Measurements from ENCODE around the gene UBA3. TPM values are rescaled to one million over a fixed set of nuclear protein-coding genes. Genes with fewer than 3 reads are reported as not detected.

Gene UBA3
- total and polyA plus RNA-seq, 2 of the 13 experiments (the other 11 are each of a cell fraction or from before 2014, with no cell fraction given), result 40.7 to 49.0 TPM

- no peak for ATAC-seq
- Histone ChIP-seq H3K36me3 (replicated peaks in 1 of 2; ENCODE audit: control insufficient read depth in 1 of 2, insufficient read depth in 2 of 2, low read length in 2 of 2) (peaks cover 3 to 28% of the 10 kb centered on the region in 2 experiments; a peak in 3 of 5 replicates), H3K9me3 (ENCODE audit: low read length) (no peaks in the 10 kb centered on the region), H2AFZ (ENCODE audit: low read length) (no peak overlapping the region), H4K20me1 (ENCODE audit: insufficient read depth, low read length) (peaks cover 13% of the 10 kb centered on the region), H3K4me3 (replicated peaks in 1 of 3; ENCODE audit: insufficient read depth in 1 of 3, low read depth in 2 of 3, low read length in 3 of 3) (no peak overlapping the region; a peak in 1 of 6 replicates), H3K4me2 (ENCODE audit: low read depth, low read length) (peak overlapping the region; percentile 89), H3K27me3 (ENCODE audit: control insufficient read depth in 1 of 2, insufficient read depth in 2 of 2, low read length in 2 of 2) (no peaks in the 10 kb centered on the region; a peak in 1 of 5 replicates), H3K4me1 (ENCODE audit: insufficient read depth, low read length) (peaks cover 37% of the 10 kb centered on the region), H3K9ac (ENCODE audit: insufficient read depth, low read depth, low read length) (no peak overlapping the region), H3K27ac (ENCODE audit: extremely low read length, insufficient read depth, low read length) (no peak overlapping the region), H3K79me2 (ENCODE audit: insufficient read depth, low read length) (peaks cover 49% of the 10 kb centered on the region)
- TF ChIP-seq ZNF749 (CRISPR knock-in tag; IDR thresholded peaks at IDR 0.05; ENCODE audit: borderline replicate concordance), result no peak
- peak; percentile 81 for TF ChIP-seq ZNF121 (CRISPR knock-in tag; IDR thresholded peaks at IDR 0.05)
- intact Hi-C loops (cut with micrococcal nuclease; ENCODE audit: unreplicated experiment) (no loop called here), in situ Hi-C loops (cut with HindIII; ENCODE audit: extremely low pct_ligation_motif_present, low pct_unique_long_range_greater_than_20kb) (no loop called here)
- ChIA-PET POLR2A (no interaction called here), CTCF (ENCODE audit: low intra/inter-chr PET ratio, low total read pairs) (no interaction called here)
- BruUV-seq (replicated peaks), result no TSS peak
- no peak for FAIRE-seq
- DNase-seq (ENCODE audit: low spot score), result no peak
- WGBS (ENCODE audit: low lambda C conversion rate), result 98% methylated on average over 2 of the region's 2 CpGs
These were observed 31.2 kb downstream of the UBA3 start for GRCh38 chr3:69048990-69049389.

- peaks cover 6 to 53% of the 10 kb centered on the region in 2 experiments; a peak in 3 of 5 replicates for H3K36me3 ChIP-seq (replicated peaks in 1 of 2; ENCODE audit: control insufficient read depth in 1 of 2, insufficient read depth in 2 of 2, low read length in 2 of 2)
- H4K20me1 ChIP-seq (ENCODE audit: insufficient read depth, low read length), result peaks cover 5% of the 10 kb centered on the region
- H3K9ac ChIP-seq (ENCODE audit: insufficient read depth, low read depth, low read length), result no peak overlapping the region
- POLR2A ChIA-PET, result interaction anchor here (0.8 to 1.4 kb wide), 2 partner anchors 8 to 17 kb away, joined by 3 read pairs; no protein-coding TSS in a partner anchor
- H2AFZ ChIP-seq (ENCODE audit: low read length), result no peak overlapping the region
- FAIRE-seq, result no peak
- CTCF ChIA-PET (ENCODE audit: low intra/inter-chr PET ratio, low total read pairs), result no interaction called here
- ATAC-seq, result no peak
- intact Hi-C loops (cut with micrococcal nuclease; ENCODE audit: unreplicated experiment), result no loop called here
- H3K79me2 ChIP-seq (ENCODE audit: insufficient read depth, low read length), result peaks cover 24% of the 10 kb centered on the region
- H3K27ac ChIP-seq (ENCODE audit: extremely low read length, insufficient read depth, low read length), result no peak overlapping the region
- DNase-seq (ENCODE audit: low spot score), result no peak
- no peak overlapping the region for H3K4me2 ChIP-seq (ENCODE audit: low read depth, low read length)
- no peaks in the 10 kb centered on the region for H3K9me3 ChIP-seq (ENCODE audit: low read length)
- TF ChIP-seq ZBTB26 (CRISPR knock-in tag; IDR thresholded peaks at IDR 0.05; ENCODE audit: borderline replicate concordance), result no peak
- peak; percentile 17; the same call in 1 of the 2 replicates for TF ChIP-seq CEBPB (IDR thresholded peaks at IDR 0.05; ENCODE audit: borderline replicate concordance, low read depth, low read length)
- in situ Hi-C loops (cut with HindIII; ENCODE audit: extremely low pct_ligation_motif_present, low pct_unique_long_range_greater_than_20kb), result no loop called here
- 97% methylated on average over 2 of the region's 2 CpGs for WGBS (ENCODE audit: low lambda C conversion rate)
- no peak overlapping the region for H3K4me3 ChIP-seq (replicated peaks in 1 of 3; ENCODE audit: insufficient read depth in 1 of 3, low read depth in 2 of 3, low read length in 3 of 3)
- BruUV-seq (replicated peaks), result no TSS peak
- H3K27me3 ChIP-seq (ENCODE audit: control insufficient read depth in 1 of 2, insufficient read depth in 2 of 2, low read length in 2 of 2), result no peaks in the 10 kb centered on the region
- H3K4me1 ChIP-seq (ENCODE audit: insufficient read depth, low read length), result peaks cover 25% of the 10 kb centered on the region
These were observed 35.6 kb downstream of the UBA3 start for GRCh38 chr3:69044608-69045007.
